SJSA1 (cell line): ENCODE data around the gene KCP. TPM values are rescaled to one million over a fixed set of nuclear protein-coding genes. Genes with fewer than 3 reads are reported as not detected.
A peak's percentile ranks its signal among the peaks of the same experiment; 100 is the strongest.

Experiments used
- DNase-seq, 2 experiments: peaks; one replicate each; pipeline ENCODE4 v3.0.0-alpha.2; 2015 to 2020; ENCODE audit warnings: low spot score in 2 of 2, low read depth in 1 of 2
- H3K27ac ChIP-seq: fragments of 250-450 bp; sonication (Bioruptor Pico); 2 replicates; pipeline ENCODE4 v1.5.1; 2020; ENCODE audit warnings: mild to moderate bottlenecking, moderate library complexity
- H3K27me3 ChIP-seq: fragments of 250-450 bp; sonication (Bioruptor Pico); replicated peaks from 2 replicates; pipeline ENCODE4 v1.5.1; 2020; ENCODE audit warnings: mild to moderate bottlenecking, moderate library complexity
- H3K36me3 ChIP-seq: fragments of 250-450 bp; sonication (Bioruptor Pico); 2 replicates; pipeline ENCODE4 v1.5.1; 2020; ENCODE audit warnings: mild to moderate bottlenecking
- H3K4me1 ChIP-seq: fragments of 250-450 bp; sonication (Bioruptor Pico); replicated peaks from 2 replicates; pipeline ENCODE4 v1.6.1; 2021; ENCODE audit warnings: mild to moderate bottlenecking
- H3K4me3 ChIP-seq: fragments of 250-450 bp; sonication (Bioruptor Pico); 2 replicates; pipeline ENCODE4 v1.5.1; 2020; ENCODE audit warnings: mild to moderate bottlenecking
- H3K9me3 ChIP-seq: fragments of 250-450 bp; sonication (Bioruptor Pico); replicated peaks from 2 replicates; pipeline ENCODE4 v1.5.1; 2020; ENCODE audit warnings: mild to moderate bottlenecking
- total RNA-seq: library from RNA; depleted of rRNA; stranded (reverse); fragments of >200 nt; shearing (Covaris generic); gene quantifications from 2 replicates; pipeline ENCODE4 v1.2.3, GENCODE V29; 2014

KCP gene
- total RNA-seq, 1 experiment from 2014 or later, result not detected

GRCh38 chr7:128935342-128935730 lies 24.8 kb upstream of the KCP start:
- no peak overlapping the region for H3K27ac ChIP-seq
- H3K27me3 ChIP-seq, result peaks cover 47% of the 10 kb centered on the region
- peaks cover 3% of the 10 kb centered on the region; the same call in 1 of the 2 replicates for H3K9me3 ChIP-seq
- no peak overlapping the region for H3K4me3 ChIP-seq
- DNase-seq, result no peak
- no peaks in the 10 kb centered on the region for H3K36me3 ChIP-seq
- H3K4me1 ChIP-seq, result peaks cover 10% of the 10 kb centered on the region

- Histone ChIP-seq H3K9me3 (peaks cover 3% of the 10 kb centered on the region; the same call in 1 of the 2 replicates), H3K36me3 (no peaks in the 10 kb centered on the region), H3K27me3 (peaks cover 41% of the 10 kb centered on the region), H3K4me1 (peaks cover 10% of the 10 kb centered on the region), H3K4me3 (no peak overlapping the region), H3K27ac (no peak overlapping the region)
- peak in 1 of 2 experiments; percentile 34 for DNase-seq
Observed at GRCh38 chr7:128934361-128935341, 24.1 kb upstream of the KCP start.

GRCh38 chr7:128933180-128933891 lies 22.8 kb upstream of the KCP start:
- Histone ChIP-seq H3K27ac (no peak overlapping the region), H3K9me3 (peaks cover 3% of the 10 kb centered on the region; the same call in 1 of the 2 replicates), H3K36me3 (no peaks in the 10 kb centered on the region), H3K4me3 (no peak overlapping the region), H3K4me1 (peaks cover 6% of the 10 kb centered on the region), H3K27me3 (peaks cover 31% of the 10 kb centered on the region)
- DNase-seq, result no peak

GRCh38 chr7:128932862-128933179 lies 22.3 kb upstream of the KCP start:
- Histone ChIP-seq H3K9me3 (no peaks in the 10 kb centered on the region), H3K4me1 (peaks cover 1% of the 10 kb centered on the region), H3K4me3 (no peak overlapping the region), H3K27me3 (peaks cover 26% of the 10 kb centered on the region), H3K36me3 (no peaks in the 10 kb centered on the region), H3K27ac (no peak overlapping the region)
- no peak for DNase-seq

- H3K27me3 ChIP-seq, result peaks cover 20% of the 10 kb centered on the region
- H3K36me3 ChIP-seq, result no peaks in the 10 kb centered on the region
- no peaks in the 10 kb centered on the region for H3K4me1 ChIP-seq
- no peak overlapping the region for H3K27ac ChIP-seq
- peak in 1 of 2 experiments; percentile 33 for DNase-seq
- H3K4me3 ChIP-seq, result no peak overlapping the region
- H3K9me3 ChIP-seq, result no peaks in the 10 kb centered on the region
Observed at GRCh38 chr7:128931965-128932861, 21.7 kb upstream of the KCP start.

GRCh38 chr7:128931190-128931798 lies 20.8 kb upstream of the KCP start:
- no peak overlapping the region for H3K27ac ChIP-seq
- DNase-seq, result no peak
- no peak overlapping the region for H3K4me3 ChIP-seq
- peaks cover 12% of the 10 kb centered on the region for H3K27me3 ChIP-seq
- H3K9me3 ChIP-seq, result no peaks in the 10 kb centered on the region
- H3K36me3 ChIP-seq, result no peaks in the 10 kb centered on the region
- no peaks in the 10 kb centered on the region for H3K4me1 ChIP-seq

- no peaks in the 10 kb centered on the region for H3K4me1 ChIP-seq
- H3K27ac ChIP-seq, result no peak overlapping the region
- DNase-seq, result no peak
- H3K9me3 ChIP-seq, result no peaks in the 10 kb centered on the region
- no peak overlapping the region for H3K4me3 ChIP-seq
- peaks cover 16% of the 10 kb centered on the region; the same call in 1 of the 2 replicates for H3K27me3 ChIP-seq
- no peaks in the 10 kb centered on the region for H3K36me3 ChIP-seq
Observed at GRCh38 chr7:128928882-128929788, 18.6 kb upstream of the KCP start.

- H3K4me3 ChIP-seq, result no peak overlapping the region
- no peaks in the 10 kb centered on the region for H3K36me3 ChIP-seq
- DNase-seq, result no peak
- peaks cover 19% of the 10 kb centered on the region; the same call in 1 of the 2 replicates for H3K27me3 ChIP-seq
- H3K27ac ChIP-seq, result no peak overlapping the region
- H3K9me3 ChIP-seq, result no peaks in the 10 kb centered on the region
- H3K4me1 ChIP-seq, result no peaks in the 10 kb centered on the region
Observed at GRCh38 chr7:128928159-128928813, 17.8 kb upstream of the KCP start.

GRCh38 chr7:128924707-128925588 lies 14.4 kb upstream of the KCP start:
- DNase-seq, result no peak
- H3K4me3 ChIP-seq, result no peak overlapping the region
- H3K9me3 ChIP-seq, result no peaks in the 10 kb centered on the region
- H3K36me3 ChIP-seq, result no peaks in the 10 kb centered on the region
- peaks cover 28% of the 10 kb centered on the region for H3K27me3 ChIP-seq
- H3K4me1 ChIP-seq, result no peaks in the 10 kb centered on the region
- H3K27ac ChIP-seq, result no peak overlapping the region

GRCh38 chr7:128923411-128923800 lies 12.9 kb upstream of the KCP start:
- Histone ChIP-seq H3K27me3 (peaks cover 34% of the 10 kb centered on the region), H3K4me3 (no peak overlapping the region), H3K27ac (no peak overlapping the region), H3K9me3 (no peaks in the 10 kb centered on the region), H3K4me1 (no peaks in the 10 kb centered on the region), H3K36me3 (no peaks in the 10 kb centered on the region)
- DNase-seq, result no peak
